Right ventricle myocardium superior (tissue), 1 donor: ENCODE data around the gene C17orf114.
A peak's percentile ranks its signal among the peaks of the same experiment; 100 is the strongest.

Source experiments
- ATAC-seq: fragments of 200-7000 bp; cut with Tn5 transposase; one replicate; pipeline ENCODE4 v1.9.1; 2020; ENCODE audit warnings: mild to moderate bottlenecking; ENCODE audit not compliant: poor library complexity
- DNase-seq: peaks from one replicate; pipeline ENCODE4 v3.0.0-alpha.2; 2020
- intact Hi-C: fragments of 100-400 bp; cut with DNase I; formaldehyde crosslinking; loops from one replicate; pipeline ENCODE4 v1.11.2; 2022
- donor health status: DM: no; HTN: yes; CAD: no; lungs with severe emphysema.

Gene C17orf114

GRCh38 chr17:4802228-4802627 is at the start of gene C17orf114:
Gene C17orf114 (minus strand): TSS chr17:4802328.
- ATAC-seq (no peak), DNase-seq (no peak)
- intact Hi-C loops, result no loop called here

GRCh38 chr17:4851084-4851483 is 49.0 kb upstream of the C17orf114 start:
- no peak for DNase-seq
- ATAC-seq, result no peak
- intact Hi-C loops, result no loop called here

GRCh38 chr17:4850246-4850645 is 48.1 kb upstream of the C17orf114 start:
- intact Hi-C loops, result no loop called here
- DNase-seq, result no peak
- no peak for ATAC-seq

- DNase-seq (no peak), ATAC-seq (no peak)
- intact Hi-C loops, result no loop called here
Observed at GRCh38 chr17:4849011-4849536, 46.9 kb upstream of the C17orf114 start.

- intact Hi-C loops, result no loop called here
- no peak for ATAC-seq
Observed at GRCh38 chr17:4846635-4847390, 44.7 kb upstream of the C17orf114 start.

GRCh38 chr17:4845118-4845517 is 43.0 kb upstream of the C17orf114 start:
- intact Hi-C loops, result no loop called here
- ATAC-seq (no peak), DNase-seq (no peak)

More at GRCh38 chr17:4846635-4847390, 44.7 kb upstream of the C17orf114 start:
- DNase-seq, result no peak

GRCh38 chr17:4843321-4844000 is 41.3 kb upstream of the C17orf114 start:
- DNase-seq, result no peak
- no peak for ATAC-seq
- intact Hi-C loops, result no loop called here

- no peak for ATAC-seq
- intact Hi-C loops, result no loop called here
- no peak for DNase-seq
Observed at GRCh38 chr17:4842376-4842775, 40.2 kb upstream of the C17orf114 start.

GRCh38 chr17:4840893-4841242 is 38.7 kb upstream of the C17orf114 start:
- ATAC-seq (no peak), DNase-seq (no peak)
- intact Hi-C loops, result no loop called here

- intact Hi-C loops, result loop anchor here (5.0 to 10.0 kb wide), 2 partner anchors 43 to 45 kb away; partner anchors contain the start of gene PSMB6
- ATAC-seq (no peak), DNase-seq (no peak)
Observed at GRCh38 chr17:4839965-4840892, 38.1 kb upstream of the C17orf114 start.

GRCh38 chr17:4839221-4839620 is 37.1 kb upstream of the C17orf114 start:
- DNase-seq (no peak), ATAC-seq (no peak)
- intact Hi-C loops, result loop anchor here (5.0 to 10.0 kb wide), 2 partner anchors 42 to 46 kb away; partner anchors contain the start of gene PSMB6

GRCh38 chr17:4838309-4838785 is 36.2 kb upstream of the C17orf114 start:
- DNase-seq (no peak), ATAC-seq (no peak)
- intact Hi-C loops, result loop anchor here (5.0 to 10.0 kb wide), 2 partner anchors 41 to 46 kb away; partner anchors contain the start of gene PSMB6

- peak; percentile 54 for DNase-seq
- intact Hi-C loops, result loop anchor here (5.0 to 10.0 kb wide), 2 partner anchors 40 to 47 kb away; partner anchors contain the start of gene PSMB6
- ATAC-seq, result peak; percentile 63
Observed at GRCh38 chr17:4837471-4838308, 35.6 kb upstream of the C17orf114 start.

GRCh38 chr17:4836221-4836620 is 34.1 kb upstream of the C17orf114 start:
- intact Hi-C loops, result loop anchor here (5.0 to 10.0 kb wide), 2 partner anchors 39 to 49 kb away; partner anchors contain the start of gene PSMB6
- DNase-seq (no peak), ATAC-seq (no peak)

- intact Hi-C loops, result loop anchor here (5.0 to 10.0 kb wide), 2 partner anchors 37 to 50 kb away; partner anchors contain the start of gene PSMB6
- ATAC-seq (no peak), DNase-seq (no peak)
Observed at GRCh38 chr17:4834681-4835020, 32.5 kb upstream of the C17orf114 start.

- ATAC-seq (no peak), DNase-seq (peak; percentile 51)
- intact Hi-C loops, result loop anchor here (10.0 kb wide), 1 partner anchor 51 kb away; no protein-coding TSS in a partner anchor
Observed at GRCh38 chr17:4833941-4834680, 32.0 kb upstream of the C17orf114 start.
